Uterus (tissue), 2 donors: ENCODE data around the gene TOMM6.

Experiments
- POLR2A ChIP-seq, 2 donors: fragments of 450-650 bp; IDR thresholded peaks; one replicate each; pipeline ENCODE4 v1.6.1; 2016; ENCODE audit warnings: antibody characterized with exemption in 2 of 2, mild to moderate bottlenecking in 1 of 2, moderate library complexity in 1 of 2
- TF ChIP-seq, protein P1 (sequence below), 4 experiments: fragments of 200-600 bp in 2 of 4; fragments of 450-650 bp in 2 of 4; sonication (generic) in 2 of 4; IDR thresholded peaks; one replicate each; pipeline ENCODE4 v1.5.1; 2016 to 2019; ENCODE audit warnings: antibody characterized with exemption in 4 of 4, mild to moderate bottlenecking in 2 of 4, moderate library complexity in 1 of 4

- TF ChIP-seq, protein P1, sequence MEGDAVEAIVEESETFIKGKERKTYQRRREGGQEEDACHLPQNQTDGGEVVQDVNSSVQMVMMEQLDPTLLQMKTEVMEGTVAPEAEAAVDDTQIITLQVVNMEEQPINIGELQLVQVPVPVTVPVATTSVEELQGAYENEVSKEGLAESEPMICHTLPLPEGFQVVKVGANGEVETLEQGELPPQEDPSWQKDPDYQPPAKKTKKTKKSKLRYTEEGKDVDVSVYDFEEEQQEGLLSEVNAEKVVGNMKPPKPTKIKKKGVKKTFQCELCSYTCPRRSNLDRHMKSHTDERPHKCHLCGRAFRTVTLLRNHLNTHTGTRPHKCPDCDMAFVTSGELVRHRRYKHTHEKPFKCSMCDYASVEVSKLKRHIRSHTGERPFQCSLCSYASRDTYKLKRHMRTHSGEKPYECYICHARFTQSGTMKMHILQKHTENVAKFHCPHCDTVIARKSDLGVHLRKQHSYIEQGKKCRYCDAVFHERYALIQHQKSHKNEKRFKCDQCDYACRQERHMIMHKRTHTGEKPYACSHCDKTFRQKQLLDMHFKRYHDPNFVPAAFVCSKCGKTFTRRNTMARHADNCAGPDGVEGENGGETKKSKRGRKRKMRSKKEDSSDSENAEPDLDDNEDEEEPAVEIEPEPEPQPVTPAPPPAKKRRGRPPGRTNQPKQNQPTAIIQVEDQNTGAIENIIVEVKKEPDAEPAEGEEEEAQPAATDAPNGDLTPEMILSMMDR (IDR thresholded peaks at IDR 0.05), result no peak
- no peak for TF ChIP-seq POLR2A (IDR thresholded peaks at IDR 0.05)
Measured at GRCh38 chr6:41777551-41778285, 9.8 kb upstream of the TOMM6 start.
